Stomach (tissue), 4 donors: Measurements from ENCODE around the gene TLR1.

ENCODE experiments used
- EP300 ChIP-seq: sonication (generic); formaldehyde crosslinking; IDR thresholded peaks from one replicate; pipeline ENCODE4 v1.6.1; 2017; ENCODE audit warnings: antibody characterized with exemption
- POLR2A ChIP-seq, 4 donors: fragments of 450-650 bp; IDR thresholded peaks; one replicate each; pipeline ENCODE4 v1.6.1; 2016; ENCODE audit warnings: antibody characterized with exemption in 4 of 4, control low read depth in 2 of 4, mild to moderate bottlenecking in 1 of 4, moderate library complexity in 1 of 4
- POLR2AphosphoS5 ChIP-seq, 3 donors: sonication (generic); formaldehyde crosslinking; IDR thresholded peaks; one replicate each; pipeline ENCODE4 v1.6.1; 2016; ENCODE audit warnings: antibody characterized with exemption in 3 of 3
- TF ChIP-seq, protein P1 (sequence below), 7 experiments: fragments of 450-650 bp in 4 of 7; fragments of 200-600 bp in 3 of 7; sonication (generic) in 3 of 7; IDR thresholded peaks; one replicate each; pipeline ENCODE4 v1.5.1; 2016 to 2019; ENCODE audit warnings: antibody characterized with exemption in 7 of 7, control low read depth in 2 of 7, mild to moderate bottlenecking in 1 of 7

DNA sequence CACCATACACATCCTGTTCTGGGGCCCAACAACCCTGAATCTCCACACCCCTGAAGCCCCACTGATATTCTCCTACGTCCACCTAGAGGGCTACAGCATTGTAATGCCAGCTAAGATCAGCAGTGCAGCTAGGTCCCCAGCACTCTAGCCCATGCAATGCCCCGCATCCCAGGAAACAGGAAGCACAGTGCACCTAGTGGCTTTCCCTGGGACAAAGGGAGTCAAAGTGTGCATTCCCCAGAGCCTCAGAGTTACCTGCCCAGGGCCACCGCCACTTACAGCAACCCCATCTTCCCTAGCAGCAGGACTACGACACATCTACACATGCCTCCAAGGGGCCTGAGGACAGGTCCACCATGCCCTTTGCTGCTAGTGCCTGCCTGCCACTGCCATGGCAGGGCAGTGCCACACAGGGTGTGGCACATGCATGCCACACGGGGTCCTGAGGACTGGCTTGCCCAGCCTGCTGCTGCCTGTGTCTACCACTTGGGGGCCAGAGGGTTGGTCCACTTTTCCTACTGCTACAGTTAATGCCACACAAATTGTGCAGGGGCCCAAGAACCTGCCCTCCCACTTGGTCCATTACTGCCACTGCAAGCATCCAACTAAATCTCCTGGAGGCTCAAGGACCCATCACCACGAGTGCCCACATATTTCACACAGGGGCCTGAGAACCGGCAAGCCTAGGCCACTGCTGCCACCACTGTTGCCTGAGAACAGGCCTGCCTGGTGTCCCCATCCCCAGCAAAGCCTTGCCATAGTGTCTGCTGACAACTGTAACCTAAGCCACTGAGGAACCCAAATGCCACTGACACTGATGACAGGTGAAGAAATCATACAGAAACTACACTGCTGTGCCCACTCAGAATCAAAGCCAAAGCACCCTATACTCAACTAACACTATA is 28.3 kb upstream of the TLR1 start:
- TF ChIP-seq POLR2A (IDR thresholded peaks at IDR 0.05) = no peak
- TF ChIP-seq, protein P1, sequence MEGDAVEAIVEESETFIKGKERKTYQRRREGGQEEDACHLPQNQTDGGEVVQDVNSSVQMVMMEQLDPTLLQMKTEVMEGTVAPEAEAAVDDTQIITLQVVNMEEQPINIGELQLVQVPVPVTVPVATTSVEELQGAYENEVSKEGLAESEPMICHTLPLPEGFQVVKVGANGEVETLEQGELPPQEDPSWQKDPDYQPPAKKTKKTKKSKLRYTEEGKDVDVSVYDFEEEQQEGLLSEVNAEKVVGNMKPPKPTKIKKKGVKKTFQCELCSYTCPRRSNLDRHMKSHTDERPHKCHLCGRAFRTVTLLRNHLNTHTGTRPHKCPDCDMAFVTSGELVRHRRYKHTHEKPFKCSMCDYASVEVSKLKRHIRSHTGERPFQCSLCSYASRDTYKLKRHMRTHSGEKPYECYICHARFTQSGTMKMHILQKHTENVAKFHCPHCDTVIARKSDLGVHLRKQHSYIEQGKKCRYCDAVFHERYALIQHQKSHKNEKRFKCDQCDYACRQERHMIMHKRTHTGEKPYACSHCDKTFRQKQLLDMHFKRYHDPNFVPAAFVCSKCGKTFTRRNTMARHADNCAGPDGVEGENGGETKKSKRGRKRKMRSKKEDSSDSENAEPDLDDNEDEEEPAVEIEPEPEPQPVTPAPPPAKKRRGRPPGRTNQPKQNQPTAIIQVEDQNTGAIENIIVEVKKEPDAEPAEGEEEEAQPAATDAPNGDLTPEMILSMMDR (IDR thresholded peaks at IDR 0.05) = no peak
- no peak for TF ChIP-seq POLR2AphosphoS5 (IDR thresholded peaks at IDR 0.05)
- TF ChIP-seq EP300 = no peak
